Measurements from ENCODE around the gene PSKH1. TPM values are rescaled to one million over a fixed set of nuclear protein-coding genes. Genes with fewer than 3 reads are reported as not detected.

PSKH1 gene
- total RNA-seq, 4 donors from 2014 or later = 16.4 to 26.9 (median 24.5) TPM

GRCh38 chr16:67977005-67977404 lies 84.0 kb downstream of the PSKH1 start:
- no peak for DNase-seq (ENCODE audit: low spot score in 2 of 2)
- WGBS = 40% methylated on average over 1 of the region's 5 CpGs
- no peaks in the 10 kb centered on the region for H3K4me1 ChIP-seq
- H3K4me3 ChIP-seq = no peak overlapping the region
- no peaks in the 10 kb centered on the region for H3K36me3 ChIP-seq
- TF ChIP-seq POLR2A (IDR thresholded peaks at IDR 0.05) (no peak), EP300 (IDR thresholded peaks at IDR 0.05) (no peak), POLR2AphosphoS5 (IDR thresholded peaks at IDR 0.05) (no peak), CTCF (IDR thresholded peaks at IDR 0.05) (no peak)
- no peaks in the 10 kb centered on the region for H3K9me3 ChIP-seq
- peaks cover 6% of the 10 kb centered on the region for H3K27me3 ChIP-seq
- H3K27ac ChIP-seq = no peak overlapping the region

- H3K4me3 ChIP-seq = no peak overlapping the region
- TF ChIP-seq POLR2A (IDR thresholded peaks at IDR 0.05) = no peak
- no peak for TF ChIP-seq POLR2AphosphoS5 (IDR thresholded peaks at IDR 0.05)
- TF ChIP-seq CTCF (IDR thresholded peaks at IDR 0.05) = no peak
- no peak for TF ChIP-seq EP300 (IDR thresholded peaks at IDR 0.05)
- DNase-seq (ENCODE audit: low spot score in 2 of 2) = no peak
- no peaks in the 10 kb centered on the region for H3K36me3 ChIP-seq
- H3K27ac ChIP-seq = no peak overlapping the region
- H3K4me1 ChIP-seq = no peaks in the 10 kb centered on the region
- WGBS = 90% methylated on average over 8 of the region's 9 CpGs
- peaks cover 6% of the 10 kb centered on the region for H3K27me3 ChIP-seq
- H3K9me3 ChIP-seq = no peaks in the 10 kb centered on the region
Measured at GRCh38 chr16:67977469-67978227, 84.6 kb downstream of the PSKH1 start.

Other genes starting within 250 kb of the PSKH1 start
- 1 to 10 TPM in 1 of 4 donors, under 1 TPM in 3; 0.19 to 2.3 (median 0.51) TPM for gene CARMIL2, start 248.1 kb upstream of the PSKH1 start, total RNA-seq
- gene ACD, start 233.0 kb upstream of the PSKH1 start, total RNA-seq = 10 to 100 TPM; 17.6 to 33.9 (median 22.3) TPM
- gene PARD6A, start 232.3 kb upstream of the PSKH1 start, total RNA-seq = 1 to 10 TPM; 2.3 to 4.3 (median 3.4) TPM
- gene ENKD1, start 226.5 kb upstream of the PSKH1 start, total RNA-seq = 10 to 100 TPM; 10.1 to 33.6 (median 13.7) TPM
- gene C16orf86, start 226.4 kb upstream of the PSKH1 start, total RNA-seq = 1 to 10 TPM; 2.1 to 6.8 (median 3.6) TPM
- gene GFOD2, start 173.9 kb upstream of the PSKH1 start, total RNA-seq = 10 to 100 TPM; 18.3 to 31.1 (median 25.9) TPM
- gene RANBP10, start 86.7 kb upstream of the PSKH1 start, total RNA-seq = 10 to 100 TPM; 18.4 to 35.2 (median 27.6) TPM
- 1 to 10 TPM in 2 of 4 donors, under 1 TPM in 2; 0.34 to 1.4 (median 0.87) TPM for gene TSNAXIP1, start 86.4 kb upstream of the PSKH1 start, total RNA-seq
- gene THAP11, start 50.9 kb upstream of the PSKH1 start, total RNA-seq = 10 to 100 TPM; 45.7 to 92.0 (median 76.4) TPM
- gene NUTF2, start 46.3 kb upstream of the PSKH1 start, total RNA-seq = 100 to 1,000 TPM; 101 to 161 (median 113) TPM
- 100 to 1,000 TPM; 140 to 311 (median 201) TPM for gene CENPT, start 45.6 kb upstream of the PSKH1 start, total RNA-seq
- gene EDC4, start 20.2 kb upstream of the PSKH1 start, total RNA-seq = 100 to 1,000 TPM in 1 of 4 donors, 10 to 100 TPM in 3; 59.5 to 110 (median 68.0) TPM
- 1 to 10 TPM in 3 of 4 donors, not detected in 1; 4.3 to 5.6 (median 4.7) TPM for gene NRN1L, start 8.4 kb upstream of the PSKH1 start, total RNA-seq
- 1 to 10 TPM in 3 of 4 donors, under 1 TPM in 1; 0.55 to 2.7 (median 1.8) TPM for gene CTRL, start 38.6 kb downstream of the PSKH1 start, total RNA-seq
- 10 to 100 TPM; 13.5 to 31.2 (median 16.3) TPM for gene PSMB10, start 43.6 kb downstream of the PSKH1 start, total RNA-seq
- gene LCAT, start 50.9 kb downstream of the PSKH1 start, total RNA-seq = 10 to 100 TPM; 10.6 to 61.4 (median 22.6) TPM
- 100 to 1,000 TPM in 1 of 4 donors, 10 to 100 TPM in 3; 31.2 to 165 (median 72.2) TPM for gene SLC12A4, start 75.4 kb downstream of the PSKH1 start, total RNA-seq
- not detected for gene DPEP3, start 87.2 kb downstream of the PSKH1 start, total RNA-seq
- under 1 TPM in 1 of 4 donors, not detected in 3; 0.56 TPM for gene DPEP2, start 106.2 kb downstream of the PSKH1 start, total RNA-seq
- not detected for gene DPEP2NB, start 122.7 kb downstream of the PSKH1 start, total RNA-seq
- 10 to 100 TPM in 2 of 4 donors, 1 to 10 TPM in 2; 9.0 to 22.5 (median 13.0) TPM for gene DDX28, start 130.0 kb downstream of the PSKH1 start, total RNA-seq
- 10 to 100 TPM; 14.4 to 21.6 (median 15.5) TPM for gene DUS2, start 130.0 kb downstream of the PSKH1 start, total RNA-seq
- 10 to 100 TPM; 32.7 to 58.1 (median 36.9) TPM for gene NFATC3, start 192.1 kb downstream of the PSKH1 start, total RNA-seq

All from suprapubic skin (tissue), 4 donors.